Stomach (tissue), 9 donors: Measurements from ENCODE around the gene MPPE1. TPM values are rescaled to one million over a fixed set of nuclear protein-coding genes. Genes with fewer than 3 reads are reported as not detected.

ENCODE experiments used
- DNase-seq, 2 donors: peaks; one replicate each; pipeline versions ENCODE4 v3.0.0 to v3.0.0-alpha.2; 2013 to 2019
- H3K27ac ChIP-seq, 5 donors: fragments of 200-600 bp in 4 of 5; sonication (generic) in 4 of 5; one replicate each; pipeline ENCODE4 v1.5.1; 2013 to 2019; ENCODE audit warnings: mild to moderate bottlenecking in 1 of 5, moderate library complexity in 1 of 5
- H3K27me3 ChIP-seq, 3 donors: fragments of 200-600 bp; sonication (generic); one replicate each; pipeline ENCODE4 v1.5.1; 2017 to 2019; ENCODE audit warnings: mixed run types in 1 of 3
- H3K36me3 ChIP-seq, 4 donors: fragments of 200-600 bp; sonication (generic); 1 replicate in 3 of 4; 2 replicates in 1 of 4; pipeline ENCODE4 v1.5.1; 2016 to 2019
- H3K4me1 ChIP-seq, 4 donors: fragments of 200-600 bp; sonication (generic); one replicate each; pipeline ENCODE4 v1.5.1; 2016 to 2019
- H3K4me3 ChIP-seq, 4 donors: fragments of 200-600 bp; sonication (generic) in 3 of 4; one replicate each; pipeline ENCODE4 v1.5.1; 2016 to 2019; ENCODE audit warnings: mild to moderate bottlenecking in 1 of 4
- H3K9me3 ChIP-seq, 4 donors: fragments of 200-600 bp; sonication (generic); one replicate each; pipeline ENCODE4 v1.5.1; 2016 to 2019
- CTCF ChIP-seq, 7 experiments: fragments of 450-650 bp in 4 of 7; fragments of 200-600 bp in 3 of 7; sonication (generic) in 3 of 7; IDR thresholded peaks; one replicate each; pipeline ENCODE4 v1.5.1; 2016 to 2019; ENCODE audit warnings: antibody characterized with exemption in 7 of 7, control low read depth in 2 of 7, mild to moderate bottlenecking in 1 of 7
- EP300 ChIP-seq: sonication (generic); formaldehyde crosslinking; IDR thresholded peaks from one replicate; pipeline ENCODE4 v1.6.1; 2017; ENCODE audit warnings: antibody characterized with exemption
- POLR2A ChIP-seq, 4 donors: fragments of 450-650 bp; IDR thresholded peaks; one replicate each; pipeline ENCODE4 v1.6.1; 2016; ENCODE audit warnings: antibody characterized with exemption in 4 of 4, control low read depth in 2 of 4, mild to moderate bottlenecking in 1 of 4, moderate library complexity in 1 of 4
- POLR2AphosphoS5 ChIP-seq, 3 donors: sonication (generic); formaldehyde crosslinking; IDR thresholded peaks; one replicate each; pipeline ENCODE4 v1.6.1; 2016; ENCODE audit warnings: antibody characterized with exemption in 3 of 3
- WGBS, 5 donors: extraction: QIAGEN DNeasy Blood & Tissue Kit in 3 of 5; methylation state at CpG; one replicate each; pipeline versions ENCODE4 v1.1.5 to v1.1.7; 2013 to 2018; 5-methylcytosine and 5-hydroxymethylcytosine counted together
- intact Hi-C: fragments of 100-400 bp; cut with DNase I; formaldehyde crosslinking; loops from one replicate; pipeline ENCODE4 v1.15.1; 2023; ENCODE audit warnings: low total_unique reads
- polyA plus RNA-seq, 3 donors: library from polyadenylated mRNA; stranded (reverse); fragments of 200-250 nt; gene quantifications; one replicate each; pipeline ENCODE4 v1.2.3, GENCODE V29; 2013
- total RNA-seq, 5 donors: library from RNA; depleted of rRNA; stranded (reverse); fragments of >200 nt; gene quantifications; one replicate each; pipeline versions ENCODE4 v1.1.0 to v1.2.3, GENCODE V29; 2014 to 2016
- donor health status: healthy with polysubstance abuse.
- donor health status: Bipolar disorder and iron deficiency.
- donor health status: healthy.

Gene MPPE1
- total and polyA plus RNA-seq, 8 donors: 15.2 to 82.0 (median 32.6) TPM

DNA sequence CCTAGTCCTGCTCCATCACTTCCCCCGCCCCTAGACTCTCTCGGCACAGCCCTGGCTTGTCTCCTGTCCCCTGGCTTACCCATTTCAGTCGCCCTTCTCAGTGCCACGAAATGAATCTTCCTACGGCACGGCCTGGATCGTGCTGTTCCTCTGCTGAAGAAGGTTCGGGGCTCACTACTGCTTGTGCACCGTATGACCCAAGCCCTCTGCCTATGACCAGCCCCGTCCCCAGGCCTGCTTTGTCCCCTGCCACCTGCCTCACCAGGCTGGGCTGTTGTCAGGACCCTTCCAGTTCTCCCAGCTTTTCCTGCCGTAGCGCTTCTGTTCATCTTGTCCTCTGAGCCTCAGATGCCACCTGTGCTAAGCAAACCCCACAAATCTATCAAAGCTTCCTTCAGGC, 43.0 kb downstream of the MPPE1 start:
- no peaks in the 10 kb centered on the region for H3K27me3 ChIP-seq
- peaks cover 0 to 15% (median 2%) of the 10 kb centered on the region in 4 donors for H3K4me1 ChIP-seq
- no peak for DNase-seq
- 87 to 93% (median 89%) methylated on average over 11 to 12 of the region's 12 CpGs for WGBS, 5 donors
- no peaks in the 10 kb centered on the region for H3K9me3 ChIP-seq
- no peak for TF ChIP-seq POLR2AphosphoS5 (IDR thresholded peaks at IDR 0.05)
- no peak for TF ChIP-seq CTCF (IDR thresholded peaks at IDR 0.05)
- TF ChIP-seq EP300: no peak
- TF ChIP-seq POLR2A (IDR thresholded peaks at IDR 0.05): no peak
- no peak overlapping the region for H3K4me3 ChIP-seq
- H3K36me3 ChIP-seq: no peaks in the 10 kb centered on the region
- H3K27ac ChIP-seq: no peak overlapping the region
- intact Hi-C loops: no loop called here

DNA sequence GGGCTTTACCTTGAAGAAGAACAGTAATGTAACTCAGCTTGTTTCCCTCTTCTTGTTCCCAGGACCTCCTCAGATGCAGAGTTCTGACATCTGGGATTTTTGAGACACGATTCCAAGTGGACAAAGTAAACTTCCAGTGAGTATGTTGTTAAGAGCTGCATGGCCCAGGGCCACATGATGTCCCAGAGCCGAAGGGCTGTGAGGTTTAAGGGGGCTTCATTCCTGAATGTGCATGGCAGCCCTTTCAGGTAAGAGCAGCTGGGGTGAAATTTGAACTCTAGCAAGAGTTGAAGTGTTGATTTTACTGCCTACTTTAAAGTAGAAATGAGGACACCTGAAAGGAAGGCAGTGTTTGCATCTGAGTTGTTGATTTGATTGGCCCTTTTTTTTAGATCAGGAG, 43.6 kb downstream of the MPPE1 start:
- H3K9me3 ChIP-seq: no peaks in the 10 kb centered on the region
- no peak overlapping the region for H3K27ac ChIP-seq
- H3K27me3 ChIP-seq: no peaks in the 10 kb centered on the region
- H3K4me1 ChIP-seq: peaks cover 0 to 21% (median 2%) of the 10 kb centered on the region in 4 donors
- TF ChIP-seq EP300: no peak
- no peak for TF ChIP-seq POLR2AphosphoS5 (IDR thresholded peaks at IDR 0.05)
- TF ChIP-seq POLR2A (IDR thresholded peaks at IDR 0.05): no peak
- no peak for TF ChIP-seq CTCF (IDR thresholded peaks at IDR 0.05)
- H3K4me3 ChIP-seq: no peak overlapping the region
- intact Hi-C loops: no loop called here
- WGBS, 5 donors: 72 to 81% (median 76%) methylated on average over 2 of the region's 2 CpGs
- no peak for DNase-seq
- H3K36me3 ChIP-seq: no peaks in the 10 kb centered on the region

DNA sequence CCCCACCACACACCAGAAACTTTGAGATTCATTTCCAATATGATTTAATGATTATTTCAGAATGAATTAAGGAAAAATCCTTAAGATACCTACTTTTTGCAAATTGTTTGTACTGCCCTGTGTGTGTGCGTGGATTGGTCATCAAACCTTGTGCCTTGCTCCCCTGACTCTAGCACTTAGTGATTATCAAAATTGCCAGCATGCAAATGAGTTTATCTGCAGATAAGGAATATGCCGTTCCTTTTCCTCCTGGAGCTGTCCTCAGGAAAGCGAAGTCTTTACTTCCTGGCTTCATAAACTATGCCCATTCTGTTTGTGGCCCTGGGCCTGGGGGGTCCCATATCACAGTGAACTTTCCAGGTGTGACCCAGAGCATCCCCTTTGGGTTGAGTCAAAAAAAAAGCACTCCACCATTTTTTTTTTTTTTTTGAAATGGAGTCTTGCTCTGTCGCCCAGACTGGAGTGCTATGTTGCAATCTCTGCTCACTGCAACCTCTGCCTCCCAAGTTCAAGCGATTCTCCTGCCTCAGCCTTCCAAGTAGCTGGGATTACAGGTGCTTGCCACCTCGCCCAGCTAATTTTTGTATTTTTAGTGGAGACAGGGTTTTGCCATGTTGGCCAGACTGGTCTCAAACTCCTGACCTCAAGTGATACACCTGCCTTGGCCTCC, 45.5 kb downstream of the MPPE1 start:
- Histone ChIP-seq H3K27ac (peak overlapping the region in 3 of 5 donors; percentile 49 to 76 (median 53)), H3K36me3 (no peaks in the 10 kb centered on the region), H3K4me3 (no peak overlapping the region), H3K27me3 (no peaks in the 10 kb centered on the region), H3K4me1 (peaks cover 0 to 35% (median 2%) of the 10 kb centered on the region in 4 donors), H3K9me3 (no peaks in the 10 kb centered on the region)
- intact Hi-C loops: no loop called here
- DNase-seq: no peak
- 44 to 63% (median 56%) methylated on average over 6 of the region's 6 CpGs for WGBS, 5 donors
- TF ChIP-seq CTCF (IDR thresholded peaks at IDR 0.05) (no peak), EP300 (no peak), POLR2AphosphoS5 (IDR thresholded peaks at IDR 0.05) (peak in 1 of 3 donors; percentile 77), POLR2A (IDR thresholded peaks at IDR 0.05) (no peak)

DNA sequence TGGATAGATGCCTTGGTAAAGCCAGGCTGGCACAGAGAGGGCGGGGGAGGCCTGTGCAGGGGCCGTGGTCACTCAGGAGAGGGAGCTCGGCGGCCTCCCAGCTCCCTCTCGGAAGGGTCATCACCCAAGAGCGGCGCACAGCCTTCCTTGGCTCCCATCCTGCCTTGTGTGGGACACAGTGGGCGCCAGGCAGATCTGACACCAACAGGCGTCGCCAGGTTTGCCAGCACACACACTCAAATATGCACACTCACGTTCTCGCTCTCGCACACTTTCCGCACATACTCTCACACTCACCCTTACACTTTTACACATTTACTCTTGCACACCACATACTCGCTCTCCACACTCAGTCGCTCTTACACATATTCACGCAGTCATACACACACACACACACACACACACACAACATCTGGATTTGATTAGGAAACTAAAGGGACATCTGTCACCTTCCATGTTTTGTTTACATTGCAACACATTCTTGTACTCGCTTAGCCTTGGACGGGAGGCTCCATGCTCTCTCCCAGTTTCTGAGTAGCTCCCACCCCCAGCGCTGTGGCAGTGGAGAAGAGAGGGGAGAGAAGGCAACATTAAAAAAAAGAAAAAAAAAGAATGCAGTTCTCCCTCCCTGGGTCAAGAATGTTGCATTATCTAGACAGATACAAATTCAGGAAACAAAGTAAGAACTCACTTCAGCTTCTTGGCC, 46.4 kb downstream of the MPPE1 start:
- no peaks in the 10 kb centered on the region for H3K36me3 ChIP-seq
- no peak overlapping the region for H3K4me3 ChIP-seq
- TF ChIP-seq CTCF (IDR thresholded peaks at IDR 0.05): no peak
- TF ChIP-seq POLR2A (IDR thresholded peaks at IDR 0.05): no peak
- TF ChIP-seq POLR2AphosphoS5 (IDR thresholded peaks at IDR 0.05): no peak
- no peak for TF ChIP-seq EP300
- no peak for DNase-seq
- H3K4me1 ChIP-seq: peaks cover 0 to 42% (median 5%) of the 10 kb centered on the region in 4 donors
- 80 to 85% (median 85%) methylated on average over 20 of the region's 20 CpGs for WGBS, 5 donors
- no peaks in the 10 kb centered on the region for H3K9me3 ChIP-seq
- intact Hi-C loops: no loop called here
- H3K27ac ChIP-seq: peak overlapping the region in 3 of 5 donors; percentile 49 to 76 (median 53)
- H3K27me3 ChIP-seq: no peaks in the 10 kb centered on the region
